ENCODE results near the gene RPUSD3. TPM values are rescaled to one million over a fixed set of nuclear protein-coding genes. Genes with fewer than 3 reads are reported as not detected.

Gene RPUSD3
- total and polyA plus RNA-seq, 9 of the 15 experiments (the other 6 are each of a cell fraction or from before 2014, with no cell fraction given): 13.8 to 99.0 (median 59.3) TPM

DNA sequence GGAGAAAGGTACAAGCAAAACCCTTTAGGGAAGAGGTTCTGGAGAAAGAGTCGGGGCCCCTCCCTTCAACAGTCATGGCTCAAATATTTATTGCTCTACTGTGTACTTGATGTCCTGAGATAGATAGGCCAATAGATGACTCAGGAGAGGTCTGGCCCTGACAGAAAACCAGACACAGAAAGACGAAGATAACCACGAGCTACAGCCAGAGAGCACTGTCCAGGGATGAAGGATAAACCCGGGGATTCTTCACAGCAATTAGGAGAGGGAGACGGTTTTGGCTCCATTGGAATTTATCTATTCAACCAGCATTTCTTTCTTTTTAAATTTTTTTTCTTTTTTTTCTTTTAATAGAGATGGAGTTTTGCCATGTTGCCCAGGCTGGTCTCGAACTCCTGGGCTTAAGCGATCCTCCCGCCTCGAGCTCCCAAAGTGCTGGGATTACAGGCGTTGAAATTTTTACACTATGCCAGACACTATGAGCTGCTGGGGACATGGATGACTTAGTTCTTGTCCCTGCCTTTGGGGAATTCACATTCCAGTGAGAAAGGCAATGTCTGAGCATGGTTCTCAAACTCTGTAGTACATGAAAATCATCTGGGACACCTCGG, 40.9 kb upstream of the RPUSD3 start (continued):
- TF ChIP-seq, protein P1, sequence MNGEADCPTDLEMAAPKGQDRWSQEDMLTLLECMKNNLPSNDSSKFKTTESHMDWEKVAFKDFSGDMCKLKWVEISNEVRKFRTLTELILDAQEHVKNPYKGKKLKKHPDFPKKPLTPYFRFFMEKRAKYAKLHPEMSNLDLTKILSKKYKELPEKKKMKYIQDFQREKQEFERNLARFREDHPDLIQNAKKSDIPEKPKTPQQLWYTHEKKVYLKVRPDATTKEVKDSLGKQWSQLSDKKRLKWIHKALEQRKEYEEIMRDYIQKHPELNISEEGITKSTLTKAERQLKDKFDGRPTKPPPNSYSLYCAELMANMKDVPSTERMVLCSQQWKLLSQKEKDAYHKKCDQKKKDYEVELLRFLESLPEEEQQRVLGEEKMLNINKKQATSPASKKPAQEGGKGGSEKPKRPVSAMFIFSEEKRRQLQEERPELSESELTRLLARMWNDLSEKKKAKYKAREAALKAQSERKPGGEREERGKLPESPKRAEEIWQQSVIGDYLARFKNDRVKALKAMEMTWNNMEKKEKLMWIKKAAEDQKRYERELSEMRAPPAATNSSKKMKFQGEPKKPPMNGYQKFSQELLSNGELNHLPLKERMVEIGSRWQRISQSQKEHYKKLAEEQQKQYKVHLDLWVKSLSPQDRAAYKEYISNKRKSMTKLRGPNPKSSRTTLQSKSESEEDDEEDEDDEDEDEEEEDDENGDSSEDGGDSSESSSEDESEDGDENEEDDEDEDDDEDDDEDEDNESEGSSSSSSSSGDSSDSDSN (IDR thresholded peaks at IDR 0.05; ENCODE audit: borderline replicate concordance in 1 of 2, low read depth in 2 of 2, low read length in 2 of 2): no peak
- TF ChIP-seq NR2C2 (CRISPR knock-in tag; IDR thresholded peaks at IDR 0.05): no peak
- no peak for TF ChIP-seq NR2C2 (tag; IDR thresholded peaks at IDR 0.05)
- no peak for TF ChIP-seq HNRNPLL (IDR thresholded peaks at IDR 0.05; ENCODE audit: low read depth, low read length, poor library complexity, severe bottlenecking)
- TF ChIP-seq ZNF445 (CRISPR knock-in tag; IDR thresholded peaks at IDR 0.05; ENCODE audit: low read depth): no peak
- TF ChIP-seq NFYB (IDR thresholded peaks at IDR 0.05; ENCODE audit: extremely low read depth, insufficient read length): no peak
- no peak for TF ChIP-seq ZNF184 (CRISPR knock-in tag; IDR thresholded peaks at IDR 0.05)
- no peak for TF ChIP-seq NR3C1 (CRISPR knock-in tag; IDR thresholded peaks at IDR 0.05)
- TF ChIP-seq HDAC8 (tag; IDR thresholded peaks at IDR 0.05): no peak
- TF ChIP-seq, protein P2, sequence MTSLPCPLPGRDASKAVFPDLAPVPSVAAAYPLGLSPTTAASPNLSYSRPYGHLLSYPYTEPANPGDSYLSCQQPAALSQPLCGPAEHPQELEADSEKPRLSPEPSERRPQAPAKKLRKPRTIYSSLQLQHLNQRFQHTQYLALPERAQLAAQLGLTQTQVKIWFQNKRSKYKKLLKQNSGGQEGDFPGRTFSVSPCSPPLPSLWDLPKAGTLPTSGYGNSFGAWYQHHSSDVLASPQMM (CRISPR knock-in tag; IDR thresholded peaks at IDR 0.05): no peak
- TF ChIP-seq, protein P3, sequence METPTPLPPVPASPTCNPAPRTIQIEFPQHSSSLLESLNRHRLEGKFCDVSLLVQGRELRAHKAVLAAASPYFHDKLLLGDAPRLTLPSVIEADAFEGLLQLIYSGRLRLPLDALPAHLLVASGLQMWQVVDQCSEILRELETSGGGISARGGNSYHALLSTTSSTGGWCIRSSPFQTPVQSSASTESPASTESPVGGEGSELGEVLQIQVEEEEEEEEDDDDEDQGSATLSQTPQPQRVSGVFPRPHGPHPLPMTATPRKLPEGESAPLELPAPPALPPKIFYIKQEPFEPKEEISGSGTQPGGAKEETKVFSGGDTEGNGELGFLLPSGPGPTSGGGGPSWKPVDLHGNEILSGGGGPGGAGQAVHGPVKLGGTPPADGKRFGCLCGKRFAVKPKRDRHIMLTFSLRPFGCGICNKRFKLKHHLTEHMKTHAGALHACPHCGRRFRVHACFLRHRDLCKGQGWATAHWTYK (CRISPR knock-in tag; IDR thresholded peaks at IDR 0.05): no peak
- no peak for TF ChIP-seq GABPB1 (CRISPR knock-in tag; IDR thresholded peaks at IDR 0.05)
- TF ChIP-seq HOXB6 (CRISPR knock-in tag; IDR thresholded peaks at IDR 0.05; ENCODE audit: borderline replicate concordance): no peak
- no peak for TF ChIP-seq CCAR2 (IDR thresholded peaks at IDR 0.05; ENCODE audit: low read depth, low read length)
- no peak for TF ChIP-seq ZNF589 (CRISPR knock-in tag; IDR thresholded peaks at IDR 0.05; ENCODE audit: low read depth)
- TF ChIP-seq RNF2 (IDR thresholded peaks at IDR 0.05): peak; percentile 59; the same call in 1 of the 2 replicates
- TF ChIP-seq ZNF583 (CRISPR knock-in tag; IDR thresholded peaks at IDR 0.05): no peak
- TF ChIP-seq, protein P4, sequence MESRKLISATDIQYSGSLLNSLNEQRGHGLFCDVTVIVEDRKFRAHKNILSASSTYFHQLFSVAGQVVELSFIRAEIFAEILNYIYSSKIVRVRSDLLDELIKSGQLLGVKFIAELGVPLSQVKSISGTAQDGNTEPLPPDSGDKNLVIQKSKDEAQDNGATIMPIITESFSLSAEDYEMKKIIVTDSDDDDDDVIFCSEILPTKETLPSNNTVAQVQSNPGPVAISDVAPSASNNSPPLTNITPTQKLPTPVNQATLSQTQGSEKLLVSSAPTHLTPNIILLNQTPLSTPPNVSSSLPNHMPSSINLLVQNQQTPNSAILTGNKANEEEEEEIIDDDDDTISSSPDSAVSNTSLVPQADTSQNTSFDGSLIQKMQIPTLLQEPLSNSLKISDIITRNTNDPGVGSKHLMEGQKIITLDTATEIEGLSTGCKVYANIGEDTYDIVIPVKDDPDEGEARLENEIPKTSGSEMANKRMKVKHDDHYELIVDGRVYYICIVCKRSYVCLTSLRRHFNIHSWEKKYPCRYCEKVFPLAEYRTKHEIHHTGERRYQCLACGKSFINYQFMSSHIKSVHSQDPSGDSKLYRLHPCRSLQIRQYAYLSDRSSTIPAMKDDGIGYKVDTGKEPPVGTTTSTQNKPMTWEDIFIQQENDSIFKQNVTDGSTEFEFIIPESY (CRISPR knock-in tag; IDR thresholded peaks at IDR 0.05): no peak
- TF ChIP-seq ZC3H11A (IDR thresholded peaks at IDR 0.05; ENCODE audit: low read depth, low read length): no peak
- TF ChIP-seq POLR2G (IDR thresholded peaks at IDR 0.05; ENCODE audit: low read depth, low read length): no peak
- no peak for TF ChIP-seq GTF2F1 (IDR thresholded peaks at IDR 0.05; ENCODE audit: low read depth, low read length)
- TF ChIP-seq KLF13 (tag; IDR thresholded peaks at IDR 0.05; ENCODE audit: borderline replicate concordance, low read depth): no peak
- TF ChIP-seq, protein P5, sequence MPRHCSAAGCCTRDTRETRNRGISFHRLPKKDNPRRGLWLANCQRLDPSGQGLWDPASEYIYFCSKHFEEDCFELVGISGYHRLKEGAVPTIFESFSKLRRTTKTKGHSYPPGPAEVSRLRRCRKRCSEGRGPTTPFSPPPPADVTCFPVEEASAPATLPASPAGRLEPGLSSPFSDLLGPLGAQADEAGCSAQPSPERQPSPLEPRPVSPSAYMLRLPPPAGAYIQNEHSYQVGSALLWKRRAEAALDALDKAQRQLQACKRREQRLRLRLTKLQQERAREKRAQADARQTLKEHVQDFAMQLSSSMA (CRISPR knock-in tag; IDR thresholded peaks at IDR 0.05): no peak

Measured in K562 (cell line).